ENCODE results near the gene SIM2. TPM values are rescaled to one million over a fixed set of nuclear protein-coding genes. Genes with fewer than 3 reads are reported as not detected.

Gene SIM2
- total and polyA plus RNA-seq, 2 experiments from 2014 or later, result 0.31 TPM; not detected in 1

GRCh38 chr21:36658926-36659325 lies 40.0 kb upstream of the SIM2 start:
- Histone ChIP-seq H3K9me3 (ENCODE audit: low read depth) (no peaks in the 10 kb centered on the region), H3K27me3 (peaks cover 6% of the 10 kb centered on the region), H3K36me3 (no peaks in the 10 kb centered on the region), H3K27ac (no peak overlapping the region), H3K4me3 (no peak overlapping the region), H3K4me1 (ENCODE audit: low read depth) (no peaks in the 10 kb centered on the region)
- TF ChIP-seq CTCF (IDR thresholded peaks at IDR 0.05; ENCODE audit: low read depth, low read length), result no peak
- DNase-seq (ENCODE audit: low read depth in 1 of 2, low spot score in 1 of 2), result no peak

GRCh38 chr21:36661511-36662309 lies 37.2 kb upstream of the SIM2 start:
- DNase-seq (ENCODE audit: low read depth in 1 of 2, low spot score in 1 of 2), result peak; percentile 45 to 55
- TF ChIP-seq CTCF (IDR thresholded peaks at IDR 0.05; ENCODE audit: low read depth, low read length), result peak; percentile 59
- no peaks in the 10 kb centered on the region for H3K36me3 ChIP-seq
- no peak overlapping the region for H3K4me3 ChIP-seq
- H3K4me1 ChIP-seq (ENCODE audit: low read depth), result no peaks in the 10 kb centered on the region
- no peak overlapping the region for H3K27ac ChIP-seq
- H3K9me3 ChIP-seq (ENCODE audit: low read depth), result no peaks in the 10 kb centered on the region
- peaks cover 7% of the 10 kb centered on the region for H3K27me3 ChIP-seq

GRCh38 chr21:36663033-36663855 lies 35.7 kb upstream of the SIM2 start:
- no peak for TF ChIP-seq CTCF (IDR thresholded peaks at IDR 0.05; ENCODE audit: low read depth, low read length)
- Histone ChIP-seq H3K9me3 (ENCODE audit: low read depth) (no peaks in the 10 kb centered on the region), H3K4me1 (ENCODE audit: low read depth) (no peaks in the 10 kb centered on the region), H3K27ac (no peak overlapping the region), H3K4me3 (no peak overlapping the region), H3K27me3 (peaks cover 7% of the 10 kb centered on the region), H3K36me3 (no peaks in the 10 kb centered on the region)
- peak in 1 of 2 donors; percentile 21 for DNase-seq (ENCODE audit: low read depth in 1 of 2, low spot score in 1 of 2)

- Histone ChIP-seq H3K4me1 (ENCODE audit: low read depth) (no peaks in the 10 kb centered on the region), H3K4me3 (no peak overlapping the region), H3K9me3 (ENCODE audit: low read depth) (no peaks in the 10 kb centered on the region), H3K36me3 (no peaks in the 10 kb centered on the region), H3K27me3 (peaks cover 7% of the 10 kb centered on the region), H3K27ac (no peak overlapping the region)
- no peak for TF ChIP-seq CTCF (IDR thresholded peaks at IDR 0.05; ENCODE audit: low read depth, low read length)
- DNase-seq (ENCODE audit: low read depth in 1 of 2, low spot score in 1 of 2), result no peak
Observed at GRCh38 chr21:36664662-36664990, 34.3 kb upstream of the SIM2 start.

- Histone ChIP-seq H3K9me3 (ENCODE audit: low read depth) (no peaks in the 10 kb centered on the region), H3K27me3 (peaks cover 7% of the 10 kb centered on the region), H3K36me3 (no peaks in the 10 kb centered on the region), H3K4me1 (ENCODE audit: low read depth) (no peaks in the 10 kb centered on the region), H3K27ac (no peak overlapping the region), H3K4me3 (no peak overlapping the region)
- no peak for TF ChIP-seq CTCF (IDR thresholded peaks at IDR 0.05; ENCODE audit: low read depth, low read length)
- no peak for DNase-seq (ENCODE audit: low read depth in 1 of 2, low spot score in 1 of 2)
Observed at GRCh38 chr21:36665806-36666205, 33.1 kb upstream of the SIM2 start.

Data from cardiac muscle cell (in vitro differentiated cells and primary cell).